ENCODE measurements around the gene UBR4. TPM values are rescaled to one million over a fixed set of nuclear protein-coding genes. Genes with fewer than 3 reads are reported as not detected.

Gene UBR4
- total RNA-seq, 4 donors from 2014 or later: 132 to 268 (median 170) TPM

GRCh38 chr1:19032413-19032695, 177.7 kb downstream of the UBR4 start:
- 85% methylated on average over 4 of the region's 5 CpGs for WGBS
- peaks cover 0 to 26% (median 0%) of the 10 kb centered on the region in 4 donors for H3K27me3 ChIP-seq
- H3K4me3 ChIP-seq: no peak overlapping the region
- H3K4me1 ChIP-seq: peaks cover 0 to 17% (median 11%) of the 10 kb centered on the region in 4 donors
- H3K27ac ChIP-seq (replicated peaks in 1 of 4): no peak overlapping the region
- intact Hi-C loops (cut with DNase I): no loop called here
- no peaks in the 10 kb centered on the region for H3K36me3 ChIP-seq
- TF ChIP-seq POLR2AphosphoS5 (IDR thresholded peaks at IDR 0.05) (no peak), EP300 (IDR thresholded peaks at IDR 0.05) (no peak), POLR2A (IDR thresholded peaks at IDR 0.05; ENCODE audit: low read depth) (no peak)
- TF ChIP-seq, protein P1, sequence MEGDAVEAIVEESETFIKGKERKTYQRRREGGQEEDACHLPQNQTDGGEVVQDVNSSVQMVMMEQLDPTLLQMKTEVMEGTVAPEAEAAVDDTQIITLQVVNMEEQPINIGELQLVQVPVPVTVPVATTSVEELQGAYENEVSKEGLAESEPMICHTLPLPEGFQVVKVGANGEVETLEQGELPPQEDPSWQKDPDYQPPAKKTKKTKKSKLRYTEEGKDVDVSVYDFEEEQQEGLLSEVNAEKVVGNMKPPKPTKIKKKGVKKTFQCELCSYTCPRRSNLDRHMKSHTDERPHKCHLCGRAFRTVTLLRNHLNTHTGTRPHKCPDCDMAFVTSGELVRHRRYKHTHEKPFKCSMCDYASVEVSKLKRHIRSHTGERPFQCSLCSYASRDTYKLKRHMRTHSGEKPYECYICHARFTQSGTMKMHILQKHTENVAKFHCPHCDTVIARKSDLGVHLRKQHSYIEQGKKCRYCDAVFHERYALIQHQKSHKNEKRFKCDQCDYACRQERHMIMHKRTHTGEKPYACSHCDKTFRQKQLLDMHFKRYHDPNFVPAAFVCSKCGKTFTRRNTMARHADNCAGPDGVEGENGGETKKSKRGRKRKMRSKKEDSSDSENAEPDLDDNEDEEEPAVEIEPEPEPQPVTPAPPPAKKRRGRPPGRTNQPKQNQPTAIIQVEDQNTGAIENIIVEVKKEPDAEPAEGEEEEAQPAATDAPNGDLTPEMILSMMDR (IDR thresholded peaks at IDR 0.05): no peak
- H3K9me3 ChIP-seq: no peaks in the 10 kb centered on the region
- no peak for DNase-seq (ENCODE audit: extremely low spot score)

GRCh38 chr1:19029191-19030085, 180.6 kb downstream of the UBR4 start:
- TF ChIP-seq, protein P1 (IDR thresholded peaks at IDR 0.05): no peak
- TF ChIP-seq POLR2A (IDR thresholded peaks at IDR 0.05; ENCODE audit: low read depth) (no peak), EP300 (IDR thresholded peaks at IDR 0.05) (no peak), POLR2AphosphoS5 (IDR thresholded peaks at IDR 0.05) (no peak)
- intact Hi-C loops (cut with DNase I): no loop called here
- WGBS: 64% methylated on average over 15 of the region's 21 CpGs

DNA sequence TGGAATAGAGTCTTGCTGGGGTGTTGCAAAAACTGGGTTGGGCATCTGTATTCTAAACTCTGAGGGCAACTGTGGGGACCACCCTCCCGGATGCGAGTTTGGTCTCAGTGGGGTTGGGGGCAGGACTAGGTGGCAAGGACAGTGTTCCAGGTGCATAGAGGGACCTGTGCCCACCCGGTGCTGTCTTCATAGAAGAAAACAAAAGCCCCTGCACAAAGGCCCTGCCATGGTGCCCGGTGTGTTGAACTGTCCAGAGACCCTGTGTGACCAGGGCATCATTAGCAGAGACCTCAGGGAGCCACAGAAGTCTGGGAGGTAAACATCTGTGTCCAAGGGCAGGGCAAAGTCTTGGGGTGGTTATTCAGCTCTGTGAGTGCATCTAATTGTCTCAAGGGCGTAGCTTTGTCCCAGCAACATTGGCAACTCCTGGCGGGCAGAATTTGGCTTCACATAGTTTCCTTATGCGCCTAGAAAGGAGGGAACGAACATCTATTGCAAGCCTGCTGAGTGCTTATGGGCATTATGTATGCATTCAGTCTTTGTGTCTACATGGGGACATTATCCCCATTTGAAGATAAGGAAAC, 181.4 kb downstream of the UBR4 start:
- intact Hi-C loops (cut with DNase I): no loop called here
- DNase-seq (ENCODE audit: extremely low spot score): no peak
- no peak overlapping the region for H3K4me3 ChIP-seq
- 85% methylated on average over 8 of the region's 8 CpGs for WGBS
- no peak overlapping the region for H3K27ac ChIP-seq (replicated peaks in 1 of 4)
- peaks cover 0 to 17% (median 0%) of the 10 kb centered on the region in 4 donors for H3K27me3 ChIP-seq
- no peaks in the 10 kb centered on the region for H3K36me3 ChIP-seq
- peaks cover 0 to 5% (median 0%) of the 10 kb centered on the region in 4 donors for H3K9me3 ChIP-seq
- H3K4me1 ChIP-seq: peaks cover 0 to under 1% (median 0%) of the 10 kb centered on the region in 4 donors
- no peak for TF ChIP-seq POLR2AphosphoS5 (IDR thresholded peaks at IDR 0.05)
- TF ChIP-seq POLR2A (IDR thresholded peaks at IDR 0.05; ENCODE audit: low read depth): no peak
- TF ChIP-seq, protein P1 (IDR thresholded peaks at IDR 0.05): no peak
- TF ChIP-seq EP300 (IDR thresholded peaks at IDR 0.05): no peak

More at GRCh38 chr1:19029191-19030085, 180.6 kb downstream of the UBR4 start:
- peaks cover 0 to 4% (median 0%) of the 10 kb centered on the region in 4 donors for H3K9me3 ChIP-seq
- H3K4me1 ChIP-seq: peaks cover 0 to 6% (median 2%) of the 10 kb centered on the region in 4 donors
- no peak for DNase-seq (ENCODE audit: extremely low spot score)
- no peak overlapping the region for H3K4me3 ChIP-seq
- no peak overlapping the region for H3K27ac ChIP-seq (replicated peaks in 1 of 4)
- H3K36me3 ChIP-seq: no peaks in the 10 kb centered on the region
- H3K27me3 ChIP-seq: peaks cover 0 to 22% (median 0%) of the 10 kb centered on the region in 4 donors

DNA sequence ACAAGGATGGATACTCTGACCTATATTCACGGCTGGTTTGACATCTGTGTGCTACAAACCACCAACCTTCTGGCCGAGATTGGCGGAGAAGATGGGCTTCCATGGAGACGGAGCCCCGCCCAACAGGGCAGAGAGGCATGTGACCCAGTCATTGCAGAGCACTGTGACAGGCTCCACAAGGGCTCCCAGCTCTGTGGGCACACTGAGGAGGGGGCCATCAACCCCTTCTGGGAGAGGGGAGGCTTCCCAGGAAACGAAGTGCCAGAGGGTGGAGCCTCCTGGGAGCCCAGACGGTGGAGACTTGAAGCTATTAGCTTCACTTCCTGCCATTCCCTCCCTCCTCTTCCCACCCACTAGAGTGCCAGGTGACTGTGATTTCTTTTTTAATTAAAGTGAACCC, 182.0 kb downstream of the UBR4 start:
- 16% methylated on average over 6 of the region's 7 CpGs for WGBS
- no peaks in the 10 kb centered on the region for H3K36me3 ChIP-seq
- TF ChIP-seq EP300 (IDR thresholded peaks at IDR 0.05) (no peak), POLR2AphosphoS5 (IDR thresholded peaks at IDR 0.05) (no peak), POLR2A (IDR thresholded peaks at IDR 0.05; ENCODE audit: low read depth) (no peak)
- TF ChIP-seq, protein P1 (IDR thresholded peaks at IDR 0.05): no peak
- no peak overlapping the region for H3K27ac ChIP-seq (replicated peaks in 1 of 4)
- H3K4me3 ChIP-seq: no peak overlapping the region
- peaks cover 0 to 17% (median 0%) of the 10 kb centered on the region in 4 donors for H3K27me3 ChIP-seq
- no peaks in the 10 kb centered on the region for H3K4me1 ChIP-seq
- DNase-seq (ENCODE audit: extremely low spot score): no peak
- H3K9me3 ChIP-seq: peaks cover 0 to 5% (median 2%) of the 10 kb centered on the region in 4 donors
- intact Hi-C loops (cut with DNase I): no loop called here

Other genes starting within 250 kb of the UBR4 start
- 10 to 100 TPM; 16.2 to 43.1 (median 36.1) TPM for gene EMC1, start 41.3 kb upstream of the UBR4 start, total RNA-seq
- gene MRTO4, start 41.5 kb upstream of the UBR4 start, total RNA-seq: 10 to 100 TPM in 3 of 4 donors, 1 to 10 TPM in 1; 10.0 to 26.2 (median 16.9) TPM
- 1 to 10 TPM in 1 of 4 donors, under 1 TPM in 3; 0.13 to 1.6 (median 0.66) TPM for gene AKR7A3, start 78.5 kb upstream of the UBR4 start, total RNA-seq
- 10 to 100 TPM; 45.2 to 68.2 (median 59.6) TPM for gene AKR7A2, start 101.9 kb upstream of the UBR4 start, total RNA-seq
- gene SLC66A1, start 102.1 kb upstream of the UBR4 start, total RNA-seq: 10 to 100 TPM in 3 of 4 donors, 1 to 10 TPM in 1; 10.0 to 16.5 (median 11.3) TPM

Data from esophagus muscularis mucosa (tissue), 4 donors.